GM23338 (cell line): ENCODE data around the gene PARVB. TPM values are rescaled to one million over a fixed set of nuclear protein-coding genes. Genes with fewer than 3 reads are reported as not detected.

Experiments used
- ATAC-seq: fragments of 200-7000 bp; cut with Tn5 transposase; 3 replicates; pipeline ENCODE4 v1.9.1; 2020
- DNase-seq: peaks from one replicate; pipeline ENCODE4 v3.0.0-alpha.2; 2015; ENCODE audit warnings: low spot score
- H2AFZ ChIP-seq: fragments of 200-600 bp; sonication (generic); 2 replicates; pipeline ENCODE4 v1.8.0; 2016; ENCODE audit warnings: antibody characterized with exemption, mild to moderate bottlenecking, moderate library complexity
- H3F3A ChIP-seq: fragments of 200-600 bp; sonication (generic); replicated peaks from 2 replicates; pipeline ENCODE4 v1.8.0; 2017; ENCODE audit warnings: antibody characterized with exemption, mixed run types, low read depth
- H3K27ac ChIP-seq: fragments of 200-600 bp; sonication (generic); 2 replicates; pipeline ENCODE4 v1.6.1; 2016; ENCODE audit warnings: low read depth
- H3K27me3 ChIP-seq: fragments of 200-600 bp; sonication (generic); 2 replicates; pipeline ENCODE4 v1.8.0; 2016; ENCODE audit warnings: mild to moderate bottlenecking, mixed run types, moderate library complexity; ENCODE audit not compliant: insufficient read depth
- H3K36me3 ChIP-seq: fragments of 200-600 bp; sonication (generic); 2 replicates; pipeline ENCODE4 v1.8.0; 2016; ENCODE audit warnings: mild to moderate bottlenecking; ENCODE audit not compliant: insufficient read depth
- H3K4me1 ChIP-seq: fragments of 200-600 bp; sonication (generic); 2 replicates; pipeline ENCODE4 v1.8.0; 2016; ENCODE audit warnings: mild to moderate bottlenecking, moderate library complexity; ENCODE audit not compliant: insufficient read depth
- H3K4me2 ChIP-seq: fragments of 200-600 bp; sonication (generic); 2 replicates; pipeline ENCODE4 v1.7.1; 2017; ENCODE audit warnings: mixed run types
- H3K4me3 ChIP-seq: fragments of 200-600 bp; sonication (generic); 2 replicates; pipeline ENCODE4 v1.6.1; 2016; ENCODE audit warnings: mixed run types
- H3K79me2 ChIP-seq: fragments of 200-600 bp; sonication (generic); replicated peaks from 2 replicates; pipeline ENCODE4 v1.8.0; 2017; ENCODE audit warnings: mild to moderate bottlenecking; ENCODE audit not compliant: insufficient read depth
- H3K9me2 ChIP-seq: fragments of 200-600 bp; sonication (generic); 2 replicates; pipeline ENCODE4 v1.8.0; 2017; ENCODE audit not compliant: insufficient read depth
- H4K20me1 ChIP-seq: fragments of 200-600 bp; sonication (generic); replicated peaks from 2 replicates; pipeline ENCODE4 v1.8.0; 2017; ENCODE audit warnings: mild to moderate bottlenecking; ENCODE audit not compliant: insufficient read depth
- H3K27ac Mint-ChIP-seq: 2 replicates; pipeline ENCODE4 v1.8.0; 2020; ENCODE audit warnings: inconsistent platforms, mild to moderate bottlenecking, moderate library complexity, mixed read lengths
- H3K27me3 Mint-ChIP-seq: 3 replicates; pipeline ENCODE4 v1.8.0; 2022; ENCODE audit warnings: low read depth, mild to moderate bottlenecking, moderate library complexity, mixed read lengths, inconsistent platforms; ENCODE audit not compliant: insufficient read depth, poor library complexity
- H3K36me3 Mint-ChIP-seq: 3 replicates; pipeline ENCODE4 v1.8.0; 2021; ENCODE audit warnings: low read depth, mild to moderate bottlenecking, inconsistent platforms, moderate library complexity, mixed read lengths
- H3K4me1 Mint-ChIP-seq: 3 replicates; pipeline ENCODE4 v1.8.0; 2020; ENCODE audit warnings: mild to moderate bottlenecking, inconsistent platforms, mixed read lengths
- H3K4me3 Mint-ChIP-seq: 3 replicates; pipeline ENCODE4 v1.8.0; 2021; ENCODE audit warnings: moderate library complexity, mild to moderate bottlenecking, inconsistent platforms, mixed read lengths
- H3K9me3 Mint-ChIP-seq: 3 replicates; pipeline ENCODE4 v1.8.0; 2020; ENCODE audit warnings: moderate library complexity, mild to moderate bottlenecking, inconsistent platforms, mixed read lengths
- EZH2 ChIP-seq: fragments of 200-600 bp; sonication (generic); IDR thresholded peaks from one replicate; pipeline ENCODE4 v1.8.0; 2017; ENCODE audit warnings: antibody characterized with exemption, mild to moderate bottlenecking, low read depth; ENCODE audit not compliant: unreplicated experiment
- EZH2phosphoT487 ChIP-seq: fragments of 200-600 bp; sonication (generic); IDR thresholded peaks from one replicate; pipeline ENCODE4 v1.8.1; 2018; ENCODE audit warnings: antibody characterized with exemption; ENCODE audit not compliant: unreplicated experiment
- JUNB ChIP-seq: IDR thresholded peaks from one replicate; pipeline ENCODE4 v1.6.1; 2016; ENCODE audit warnings: antibody characterized with exemption; ENCODE audit not compliant: unreplicated experiment
- NANOG ChIP-seq: IDR thresholded peaks from 2 replicates; pipeline ENCODE4 v1.6.1; 2016; ENCODE audit warnings: antibody characterized with exemption, borderline replicate concordance
- POLR2AphosphoS5 ChIP-seq: IDR thresholded peaks from 2 replicates; pipeline ENCODE4 v1.6.1; 2016; ENCODE audit warnings: antibody characterized with exemption, low read depth
- STAT1 ChIP-seq: IDR thresholded peaks from one replicate; pipeline ENCODE4 v1.6.1; 2016; ENCODE audit warnings: antibody characterized with exemption; ENCODE audit not compliant: unreplicated experiment
- polyA plus RNA-seq: library from polyadenylated mRNA; unstranded; fragments of >200 nt; fragmentation: Nextera tagmentation; extraction: Ambion mirVana; gene quantifications from 2 replicates; pipeline ENCODE4 v1.2.1, GENCODE V29; 2016
- total RNA-seq: library from RNA; depleted of rRNA; stranded (reverse); fragments of >200 nt; shearing (Covaris generic); gene quantifications from 2 replicates; pipeline ENCODE4 v1.2.3, GENCODE V29; 2014
- TF ChIP-seq, protein P1 (sequence below), 2 experiments: fragments of 200-600 bp in 1 of 2; sonication (generic) in 1 of 2; conservative IDR thresholded peaks; 2 replicates each; pipeline versions ENCODE4 v1.5.1 to v1.6.1; 2016 to 2017; ENCODE audit warnings: antibody characterized with exemption in 2 of 2, low read depth in 2 of 2, mild to moderate bottlenecking in 2 of 2, moderate library complexity in 1 of 2
- TF ChIP-seq, protein P2 (sequence below): fragments of 250-450 bp; sonication (Bioruptor Pico); IDR thresholded peaks from 2 replicates; pipeline ENCODE4 v1.5.0; 2020; ENCODE audit warnings: mild to moderate bottlenecking, moderate library complexity
- TF ChIP-seq, protein P3 (sequence below): IDR thresholded peaks from 2 replicates; pipeline ENCODE4 v1.6.1; 2016; ENCODE audit warnings: antibody characterized with exemption
- TF ChIP-seq, protein P4 (sequence below): IDR thresholded peaks from one replicate; pipeline ENCODE4 v1.6.1; 2018; ENCODE audit warnings: antibody characterized with exemption; ENCODE audit not compliant: unreplicated experiment

PARVB gene
- total and polyA plus RNA-seq, 2 experiments from 2014 or later: 4.3 to 7.7 TPM

DNA sequence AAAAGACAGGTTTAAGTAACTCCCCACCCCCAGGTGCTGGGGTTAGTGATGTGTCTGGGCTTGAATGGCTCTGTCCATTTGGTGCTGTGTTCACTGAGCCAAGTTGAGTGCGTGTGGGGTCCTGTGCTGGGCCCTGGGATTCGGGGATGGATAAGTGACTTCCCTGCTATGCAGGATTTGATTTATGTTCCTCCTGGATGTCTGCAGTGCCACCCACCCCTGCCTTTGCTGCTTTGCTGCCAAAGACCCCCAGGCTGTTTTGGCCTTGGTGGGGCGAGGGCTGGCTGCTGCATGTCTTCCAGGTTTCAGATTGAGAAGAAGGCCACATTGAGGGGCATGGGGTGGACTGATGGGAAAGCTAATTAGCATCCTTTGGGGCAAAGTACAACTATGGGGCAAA lies 78.8 kb downstream of the PARVB start:
- no peak overlapping the region for H2AFZ ChIP-seq
- Mint-ChIP-seq H3K9me3 (peaks cover 20% of the 10 kb centered on the region), H3K4me1 (peaks cover 16% of the 10 kb centered on the region), H3K4me3 (no peak overlapping the region), H3K36me3 (peaks cover 35% of the 10 kb centered on the region), H3K27me3 (peaks cover 12% of the 10 kb centered on the region), H3K27ac (no peak overlapping the region)
- no peaks in the 10 kb centered on the region for H3K9me2 ChIP-seq
- no peaks in the 10 kb centered on the region for H4K20me1 ChIP-seq
- DNase-seq (no peak), ATAC-seq (no peak)
- no peak for TF ChIP-seq EZH2phosphoT487
- no peak for TF ChIP-seq STAT1
- no peak for TF ChIP-seq EZH2
- TF ChIP-seq, protein P1, sequence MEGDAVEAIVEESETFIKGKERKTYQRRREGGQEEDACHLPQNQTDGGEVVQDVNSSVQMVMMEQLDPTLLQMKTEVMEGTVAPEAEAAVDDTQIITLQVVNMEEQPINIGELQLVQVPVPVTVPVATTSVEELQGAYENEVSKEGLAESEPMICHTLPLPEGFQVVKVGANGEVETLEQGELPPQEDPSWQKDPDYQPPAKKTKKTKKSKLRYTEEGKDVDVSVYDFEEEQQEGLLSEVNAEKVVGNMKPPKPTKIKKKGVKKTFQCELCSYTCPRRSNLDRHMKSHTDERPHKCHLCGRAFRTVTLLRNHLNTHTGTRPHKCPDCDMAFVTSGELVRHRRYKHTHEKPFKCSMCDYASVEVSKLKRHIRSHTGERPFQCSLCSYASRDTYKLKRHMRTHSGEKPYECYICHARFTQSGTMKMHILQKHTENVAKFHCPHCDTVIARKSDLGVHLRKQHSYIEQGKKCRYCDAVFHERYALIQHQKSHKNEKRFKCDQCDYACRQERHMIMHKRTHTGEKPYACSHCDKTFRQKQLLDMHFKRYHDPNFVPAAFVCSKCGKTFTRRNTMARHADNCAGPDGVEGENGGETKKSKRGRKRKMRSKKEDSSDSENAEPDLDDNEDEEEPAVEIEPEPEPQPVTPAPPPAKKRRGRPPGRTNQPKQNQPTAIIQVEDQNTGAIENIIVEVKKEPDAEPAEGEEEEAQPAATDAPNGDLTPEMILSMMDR (conservative IDR thresholded peaks at IDR 0.05; ENCODE audit: low read depth in 2 of 2): no peak
- TF ChIP-seq, protein P2, sequence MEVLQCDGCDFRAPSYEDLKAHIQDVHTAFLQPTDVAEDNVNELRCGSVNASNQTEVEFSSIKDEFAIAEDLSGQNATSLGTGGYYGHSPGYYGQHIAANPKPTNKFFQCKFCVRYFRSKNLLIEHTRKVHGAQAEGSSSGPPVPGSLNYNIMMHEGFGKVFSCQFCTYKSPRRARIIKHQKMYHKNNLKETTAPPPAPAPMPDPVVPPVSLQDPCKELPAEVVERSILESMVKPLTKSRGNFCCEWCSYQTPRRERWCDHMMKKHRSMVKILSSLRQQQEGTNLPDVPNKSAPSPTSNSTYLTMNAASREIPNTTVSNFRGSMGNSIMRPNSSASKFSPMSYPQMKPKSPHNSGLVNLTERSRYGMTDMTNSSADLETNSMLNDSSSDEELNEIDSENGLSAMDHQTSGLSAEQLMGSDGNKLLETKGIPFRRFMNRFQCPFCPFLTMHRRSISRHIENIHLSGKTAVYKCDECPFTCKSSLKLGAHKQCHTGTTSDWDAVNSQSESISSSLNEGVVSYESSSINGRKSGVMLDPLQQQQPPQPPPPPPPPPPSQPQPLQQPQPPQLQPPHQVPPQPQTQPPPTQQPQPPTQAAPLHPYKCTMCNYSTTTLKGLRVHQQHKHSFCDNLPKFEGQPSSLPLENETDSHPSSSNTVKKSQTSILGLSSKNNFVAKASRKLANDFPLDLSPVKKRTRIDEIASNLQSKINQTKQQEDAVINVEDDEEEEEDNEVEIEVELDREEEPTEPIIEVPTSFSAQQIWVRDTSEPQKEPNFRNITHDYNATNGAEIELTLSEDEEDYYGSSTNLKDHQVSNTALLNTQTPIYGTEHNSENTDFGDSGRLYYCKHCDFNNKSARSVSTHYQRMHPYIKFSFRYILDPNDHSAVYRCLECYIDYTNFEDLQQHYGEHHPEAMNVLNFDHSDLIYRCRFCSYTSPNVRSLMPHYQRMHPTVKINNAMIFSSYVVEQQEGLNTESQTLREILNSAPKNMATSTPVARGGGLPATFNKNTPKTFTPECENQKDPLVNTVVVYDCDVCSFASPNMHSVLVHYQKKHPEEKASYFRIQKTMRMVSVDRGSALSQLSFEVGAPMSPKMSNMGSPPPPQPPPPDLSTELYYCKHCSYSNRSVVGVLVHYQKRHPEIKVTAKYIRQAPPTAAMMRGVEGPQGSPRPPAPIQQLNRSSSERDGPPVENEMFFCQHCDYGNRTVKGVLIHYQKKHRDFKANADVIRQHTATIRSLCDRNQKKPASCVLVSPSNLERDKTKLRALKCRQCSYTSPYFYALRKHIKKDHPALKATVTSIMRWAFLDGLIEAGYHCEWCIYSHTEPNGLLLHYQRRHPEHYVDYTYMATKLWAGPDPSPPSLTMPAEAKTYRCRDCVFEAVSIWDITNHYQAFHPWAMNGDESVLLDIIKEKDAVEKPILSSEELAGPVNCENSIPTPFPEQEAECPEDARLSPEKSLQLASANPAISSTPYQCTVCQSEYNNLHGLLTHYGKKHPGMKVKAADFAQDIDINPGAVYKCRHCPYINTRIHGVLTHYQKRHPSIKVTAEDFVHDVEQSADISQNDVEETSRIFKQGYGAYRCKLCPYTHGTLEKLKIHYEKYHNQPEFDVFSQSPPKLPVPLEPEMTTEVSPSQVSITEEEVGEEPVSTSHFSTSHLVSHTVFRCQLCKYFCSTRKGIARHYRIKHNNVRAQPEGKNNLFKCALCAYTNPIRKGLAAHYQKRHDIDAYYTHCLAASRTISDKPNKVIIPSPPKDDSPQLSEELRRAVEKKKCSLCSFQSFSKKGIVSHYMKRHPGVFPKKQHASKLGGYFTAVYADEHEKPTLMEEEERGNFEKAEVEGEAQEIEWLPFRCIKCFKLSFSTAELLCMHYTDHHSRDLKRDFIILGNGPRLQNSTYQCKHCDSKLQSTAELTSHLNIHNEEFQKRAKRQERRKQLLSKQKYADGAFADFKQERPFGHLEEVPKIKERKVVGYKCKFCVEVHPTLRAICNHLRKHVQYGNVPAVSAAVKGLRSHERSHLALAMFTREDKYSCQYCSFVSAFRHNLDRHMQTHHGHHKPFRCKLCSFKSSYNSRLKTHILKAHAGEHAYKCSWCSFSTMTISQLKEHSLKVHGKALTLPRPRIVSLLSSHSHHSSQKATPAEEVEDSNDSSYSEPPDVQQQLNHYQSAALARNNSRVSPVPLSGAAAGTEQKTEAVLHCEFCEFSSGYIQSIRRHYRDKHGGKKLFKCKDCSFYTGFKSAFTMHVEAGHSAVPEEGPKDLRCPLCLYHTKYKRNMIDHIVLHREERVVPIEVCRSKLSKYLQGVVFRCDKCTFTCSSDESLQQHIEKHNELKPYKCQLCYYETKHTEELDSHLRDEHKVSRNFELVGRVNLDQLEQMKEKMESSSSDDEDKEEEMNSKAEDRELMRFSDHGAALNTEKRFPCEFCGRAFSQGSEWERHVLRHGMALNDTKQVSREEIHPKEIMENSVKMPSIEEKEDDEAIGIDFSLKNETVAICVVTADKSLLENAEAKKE (CRISPR knock-in tag): no peak
- no peak for TF ChIP-seq JUNB
- TF ChIP-seq, protein P3, sequence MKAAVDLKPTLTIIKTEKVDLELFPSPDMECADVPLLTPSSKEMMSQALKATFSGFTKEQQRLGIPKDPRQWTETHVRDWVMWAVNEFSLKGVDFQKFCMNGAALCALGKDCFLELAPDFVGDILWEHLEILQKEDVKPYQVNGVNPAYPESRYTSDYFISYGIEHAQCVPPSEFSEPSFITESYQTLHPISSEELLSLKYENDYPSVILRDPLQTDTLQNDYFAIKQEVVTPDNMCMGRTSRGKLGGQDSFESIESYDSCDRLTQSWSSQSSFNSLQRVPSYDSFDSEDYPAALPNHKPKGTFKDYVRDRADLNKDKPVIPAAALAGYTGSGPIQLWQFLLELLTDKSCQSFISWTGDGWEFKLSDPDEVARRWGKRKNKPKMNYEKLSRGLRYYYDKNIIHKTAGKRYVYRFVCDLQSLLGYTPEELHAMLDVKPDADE: no peak
- no peak for TF ChIP-seq NANOG
- TF ChIP-seq, protein P4, sequence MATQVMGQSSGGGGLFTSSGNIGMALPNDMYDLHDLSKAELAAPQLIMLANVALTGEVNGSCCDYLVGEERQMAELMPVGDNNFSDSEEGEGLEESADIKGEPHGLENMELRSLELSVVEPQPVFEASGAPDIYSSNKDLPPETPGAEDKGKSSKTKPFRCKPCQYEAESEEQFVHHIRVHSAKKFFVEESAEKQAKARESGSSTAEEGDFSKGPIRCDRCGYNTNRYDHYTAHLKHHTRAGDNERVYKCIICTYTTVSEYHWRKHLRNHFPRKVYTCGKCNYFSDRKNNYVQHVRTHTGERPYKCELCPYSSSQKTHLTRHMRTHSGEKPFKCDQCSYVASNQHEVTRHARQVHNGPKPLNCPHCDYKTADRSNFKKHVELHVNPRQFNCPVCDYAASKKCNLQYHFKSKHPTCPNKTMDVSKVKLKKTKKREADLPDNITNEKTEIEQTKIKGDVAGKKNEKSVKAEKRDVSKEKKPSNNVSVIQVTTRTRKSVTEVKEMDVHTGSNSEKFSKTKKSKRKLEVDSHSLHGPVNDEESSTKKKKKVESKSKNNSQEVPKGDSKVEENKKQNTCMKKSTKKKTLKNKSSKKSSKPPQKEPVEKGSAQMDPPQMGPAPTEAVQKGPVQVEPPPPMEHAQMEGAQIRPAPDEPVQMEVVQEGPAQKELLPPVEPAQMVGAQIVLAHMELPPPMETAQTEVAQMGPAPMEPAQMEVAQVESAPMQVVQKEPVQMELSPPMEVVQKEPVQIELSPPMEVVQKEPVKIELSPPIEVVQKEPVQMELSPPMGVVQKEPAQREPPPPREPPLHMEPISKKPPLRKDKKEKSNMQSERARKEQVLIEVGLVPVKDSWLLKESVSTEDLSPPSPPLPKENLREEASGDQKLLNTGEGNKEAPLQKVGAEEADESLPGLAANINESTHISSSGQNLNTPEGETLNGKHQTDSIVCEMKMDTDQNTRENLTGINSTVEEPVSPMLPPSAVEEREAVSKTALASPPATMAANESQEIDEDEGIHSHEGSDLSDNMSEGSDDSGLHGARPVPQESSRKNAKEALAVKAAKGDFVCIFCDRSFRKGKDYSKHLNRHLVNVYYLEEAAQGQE: no peak
- TF ChIP-seq POLR2AphosphoS5: no peak
- peaks cover 13% of the 10 kb centered on the region for H3K4me1 ChIP-seq
- H3K36me3 ChIP-seq: no peaks in the 10 kb centered on the region
- no peaks in the 10 kb centered on the region for H3F3A ChIP-seq
- no peaks in the 10 kb centered on the region for H3K27me3 ChIP-seq
- H3K79me2 ChIP-seq: no peaks in the 10 kb centered on the region
- H3K27ac ChIP-seq: no peak overlapping the region
- H3K4me2 ChIP-seq: no peak overlapping the region
- no peak overlapping the region for H3K4me3 ChIP-seq
